ENCODE measurements around the gene PHF12.

DNA sequence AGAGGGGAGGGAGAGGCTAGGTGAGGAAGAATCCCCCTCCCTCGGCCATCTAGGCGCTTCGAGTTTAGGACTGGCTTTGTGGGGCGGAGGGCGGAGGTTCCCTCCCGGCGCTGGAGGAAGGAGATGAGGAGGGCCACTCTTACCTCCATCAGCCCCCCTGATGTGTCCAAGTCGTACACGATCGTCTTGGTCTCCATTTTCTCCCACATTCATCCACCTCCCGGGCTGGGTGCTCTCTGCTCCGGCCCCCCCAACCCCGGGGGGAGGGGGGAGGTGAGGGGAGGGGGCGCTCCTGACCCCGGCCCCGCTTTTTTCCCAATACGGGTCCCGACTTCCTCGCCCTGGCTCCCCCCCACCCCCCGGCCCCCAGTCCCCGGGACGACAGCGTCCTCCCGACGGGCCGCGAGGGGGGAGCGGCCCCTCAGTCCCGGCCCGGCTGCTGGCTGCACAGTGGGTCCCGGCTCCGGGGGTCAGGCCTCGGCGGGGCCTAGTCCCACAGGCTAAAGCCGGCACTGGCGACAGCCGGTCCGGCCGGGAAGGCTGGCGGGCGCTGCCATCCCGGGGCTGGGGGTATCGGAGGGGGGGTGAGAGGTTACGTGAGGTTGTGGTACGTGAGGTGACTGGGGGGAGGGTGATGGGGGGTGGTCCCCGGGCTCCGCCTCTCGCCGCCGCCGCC, 428 bp downstream of the PHF12 start:
- no peak for TF ChIP-seq SREBF2 (IDR thresholded peaks at IDR 0.05)
- TF ChIP-seq CTCF (IDR thresholded peaks at IDR 0.05) = no peak
- TF ChIP-seq JUN (IDR thresholded peaks at IDR 0.05) = no peak; a peak in 1 of 5 replicates
- TF ChIP-seq EHMT2 (IDR thresholded peaks at IDR 0.05; ENCODE audit: low read depth) = no peak
- TF ChIP-seq CEBPB (IDR thresholded peaks at IDR 0.05) = no peak
- no peak for TF ChIP-seq SMC3 (IDR thresholded peaks at IDR 0.05)
- no peak for TF ChIP-seq REST (IDR thresholded peaks at IDR 0.05)

All from A549 (cell line).